HUES6 (cell line): Measurements from ENCODE around the gene VARS1.

ENCODE experiments used
- H3K27ac ChIP-seq: 2 replicates; pipeline ENCODE4 v1.7.0; 2013; ENCODE audit warnings: low read depth, mild to moderate bottlenecking, low read length, inconsistent platforms
- H3K27me3 ChIP-seq: 2 replicates; pipeline ENCODE4 v1.6.1; 2013; ENCODE audit warnings: low read length; ENCODE audit not compliant: control insufficient read depth, insufficient read depth
- H3K36me3 ChIP-seq: 2 replicates; pipeline ENCODE4 v1.6.1; 2013; ENCODE audit warnings: low read length; ENCODE audit not compliant: control insufficient read depth, insufficient read depth
- H3K4me1 ChIP-seq: 2 replicates; pipeline ENCODE4 v1.6.1; 2013; ENCODE audit warnings: low read length; ENCODE audit not compliant: control insufficient read depth, insufficient read depth
- H3K4me3 ChIP-seq: 2 replicates; pipeline ENCODE4 v1.5.1; 2013; ENCODE audit warnings: low read depth, low read length
- H3K9ac ChIP-seq: one replicate; pipeline ENCODE4 v1.6.1; 2013; ENCODE audit warnings: mild to moderate bottlenecking, low read length
- H3K9me3 ChIP-seq: 2 replicates; pipeline ENCODE4 v1.6.1; 2013; ENCODE audit warnings: low read depth, low read length; ENCODE audit not compliant: control insufficient read depth, insufficient read depth

Gene VARS1

GRCh38 chr6:31750411-31751022 lies 45.0 kb downstream of the VARS1 start:
- Histone ChIP-seq H3K27ac (no peak overlapping the region), H3K4me3 (no peak overlapping the region), H3K36me3 (peaks cover 32% of the 10 kb centered on the region), H3K9ac (no peak overlapping the region), H3K4me1 (no peaks in the 10 kb centered on the region), H3K9me3 (no peaks in the 10 kb centered on the region), H3K27me3 (no peaks in the 10 kb centered on the region)

- Histone ChIP-seq H3K9ac (no peak overlapping the region), H3K4me1 (no peaks in the 10 kb centered on the region), H3K4me3 (no peak overlapping the region), H3K9me3 (no peaks in the 10 kb centered on the region), H3K27me3 (no peaks in the 10 kb centered on the region), H3K36me3 (peaks cover 37% of the 10 kb centered on the region), H3K27ac (no peak overlapping the region)
Observed at GRCh38 chr6:31749301-31750036, 46.1 kb downstream of the VARS1 start.
